Measurements from ENCODE around the gene PLXNC1. TPM values are rescaled to one million over a fixed set of nuclear protein-coding genes. Genes with fewer than 3 reads are reported as not detected.

The PLXNC1 gene
- total and polyA plus RNA-seq, 2 experiments from 2014 or later: 2.9 to 4.1 TPM

- Histone ChIP-seq H3K9me3 (ENCODE audit: low read depth) (no peaks in the 10 kb centered on the region), H3K4me3 (no peak overlapping the region), H3K27ac (no peak overlapping the region), H3K4me1 (ENCODE audit: low read depth) (no peaks in the 10 kb centered on the region), H3K36me3 (no peaks in the 10 kb centered on the region), H3K27me3 (no peaks in the 10 kb centered on the region)
- TF ChIP-seq, protein P1, sequence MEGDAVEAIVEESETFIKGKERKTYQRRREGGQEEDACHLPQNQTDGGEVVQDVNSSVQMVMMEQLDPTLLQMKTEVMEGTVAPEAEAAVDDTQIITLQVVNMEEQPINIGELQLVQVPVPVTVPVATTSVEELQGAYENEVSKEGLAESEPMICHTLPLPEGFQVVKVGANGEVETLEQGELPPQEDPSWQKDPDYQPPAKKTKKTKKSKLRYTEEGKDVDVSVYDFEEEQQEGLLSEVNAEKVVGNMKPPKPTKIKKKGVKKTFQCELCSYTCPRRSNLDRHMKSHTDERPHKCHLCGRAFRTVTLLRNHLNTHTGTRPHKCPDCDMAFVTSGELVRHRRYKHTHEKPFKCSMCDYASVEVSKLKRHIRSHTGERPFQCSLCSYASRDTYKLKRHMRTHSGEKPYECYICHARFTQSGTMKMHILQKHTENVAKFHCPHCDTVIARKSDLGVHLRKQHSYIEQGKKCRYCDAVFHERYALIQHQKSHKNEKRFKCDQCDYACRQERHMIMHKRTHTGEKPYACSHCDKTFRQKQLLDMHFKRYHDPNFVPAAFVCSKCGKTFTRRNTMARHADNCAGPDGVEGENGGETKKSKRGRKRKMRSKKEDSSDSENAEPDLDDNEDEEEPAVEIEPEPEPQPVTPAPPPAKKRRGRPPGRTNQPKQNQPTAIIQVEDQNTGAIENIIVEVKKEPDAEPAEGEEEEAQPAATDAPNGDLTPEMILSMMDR (IDR thresholded peaks at IDR 0.05; ENCODE audit: low read depth, low read length): no peak
- DNase-seq (ENCODE audit: low read depth in 1 of 2, low spot score in 1 of 2): no peak
These were observed 100.2 kb downstream of the PLXNC1 start for GRCh38 chr12:94248582-94248981.

DNA sequence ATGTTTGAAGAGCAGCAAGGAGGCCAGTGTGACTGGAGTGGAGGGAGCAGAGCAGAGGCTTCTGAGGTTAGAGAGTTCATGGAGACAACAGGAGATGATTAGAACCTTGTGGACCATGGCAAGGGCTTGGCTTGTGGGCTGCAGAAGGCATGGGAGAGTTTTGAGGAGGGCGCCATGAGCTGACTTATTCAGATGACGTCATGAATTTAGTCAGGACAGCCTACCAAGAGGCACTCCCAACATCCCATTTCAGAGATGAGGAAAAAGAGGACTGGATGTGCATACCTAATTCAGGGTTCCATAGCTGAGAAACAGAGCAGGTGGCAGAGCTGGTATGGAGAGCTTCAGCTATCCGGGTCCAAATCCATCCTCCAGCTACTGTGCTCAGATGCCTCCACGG, 101.8 kb downstream of the PLXNC1 start:
- Histone ChIP-seq H3K27me3 (no peaks in the 10 kb centered on the region), H3K9me3 (ENCODE audit: low read depth) (no peaks in the 10 kb centered on the region), H3K36me3 (no peaks in the 10 kb centered on the region), H3K4me1 (ENCODE audit: low read depth) (no peaks in the 10 kb centered on the region), H3K27ac (no peak overlapping the region), H3K4me3 (no peak overlapping the region)
- no peak for DNase-seq (ENCODE audit: low read depth in 1 of 2, low spot score in 1 of 2)
- TF ChIP-seq, protein P1 (IDR thresholded peaks at IDR 0.05; ENCODE audit: low read depth, low read length): no peak

- Histone ChIP-seq H3K27ac (no peak overlapping the region), H3K4me3 (no peak overlapping the region), H3K9me3 (ENCODE audit: low read depth) (no peaks in the 10 kb centered on the region), H3K27me3 (no peaks in the 10 kb centered on the region), H3K4me1 (ENCODE audit: low read depth) (no peaks in the 10 kb centered on the region), H3K36me3 (no peaks in the 10 kb centered on the region)
- TF ChIP-seq, protein P1 (IDR thresholded peaks at IDR 0.05; ENCODE audit: low read depth, low read length): no peak
- DNase-seq (ENCODE audit: low read depth in 1 of 2, low spot score in 1 of 2): no peak
These were observed 105.9 kb downstream of the PLXNC1 start for GRCh38 chr12:94254270-94254669.

GRCh38 chr12:94255006-94255405, 106.6 kb downstream of the PLXNC1 start:
- H3K9me3 ChIP-seq (ENCODE audit: low read depth): no peaks in the 10 kb centered on the region
- no peak overlapping the region for H3K4me3 ChIP-seq
- H3K27ac ChIP-seq: no peak overlapping the region
- H3K36me3 ChIP-seq: no peaks in the 10 kb centered on the region
- H3K27me3 ChIP-seq: no peaks in the 10 kb centered on the region
- DNase-seq (ENCODE audit: low read depth in 1 of 2, low spot score in 1 of 2): no peak
- TF ChIP-seq, protein P1 (IDR thresholded peaks at IDR 0.05; ENCODE audit: low read depth, low read length): no peak
- no peaks in the 10 kb centered on the region for H3K4me1 ChIP-seq (ENCODE audit: low read depth)

GRCh38 chr12:94255428-94255827, 107.1 kb downstream of the PLXNC1 start:
- no peak overlapping the region for H3K4me3 ChIP-seq
- TF ChIP-seq, protein P1 (IDR thresholded peaks at IDR 0.05; ENCODE audit: low read depth, low read length): no peak

GRCh38 chr12:94258593-94258992, 110.2 kb downstream of the PLXNC1 start:
- no peaks in the 10 kb centered on the region for H3K4me1 ChIP-seq (ENCODE audit: low read depth)
- no peak overlapping the region for H3K27ac ChIP-seq
- no peak overlapping the region for H3K4me3 ChIP-seq
- no peaks in the 10 kb centered on the region for H3K36me3 ChIP-seq
- no peaks in the 10 kb centered on the region for H3K27me3 ChIP-seq
- no peaks in the 10 kb centered on the region for H3K9me3 ChIP-seq (ENCODE audit: low read depth)
- no peak for DNase-seq (ENCODE audit: low read depth in 1 of 2, low spot score in 1 of 2)
- TF ChIP-seq, protein P1 (IDR thresholded peaks at IDR 0.05; ENCODE audit: low read depth, low read length): no peak

More at GRCh38 chr12:94255428-94255827, 107.1 kb downstream of the PLXNC1 start:
- no peaks in the 10 kb centered on the region for H3K36me3 ChIP-seq
- no peaks in the 10 kb centered on the region for H3K4me1 ChIP-seq (ENCODE audit: low read depth)
- no peak overlapping the region for H3K27ac ChIP-seq
- no peaks in the 10 kb centered on the region for H3K9me3 ChIP-seq (ENCODE audit: low read depth)
- DNase-seq (ENCODE audit: low read depth in 1 of 2, low spot score in 1 of 2): no peak
- no peaks in the 10 kb centered on the region for H3K27me3 ChIP-seq

All from cardiac muscle cell (in vitro differentiated cells and primary cell).